ENCODE data around the gene WDR27.

The WDR27 gene

DNA sequence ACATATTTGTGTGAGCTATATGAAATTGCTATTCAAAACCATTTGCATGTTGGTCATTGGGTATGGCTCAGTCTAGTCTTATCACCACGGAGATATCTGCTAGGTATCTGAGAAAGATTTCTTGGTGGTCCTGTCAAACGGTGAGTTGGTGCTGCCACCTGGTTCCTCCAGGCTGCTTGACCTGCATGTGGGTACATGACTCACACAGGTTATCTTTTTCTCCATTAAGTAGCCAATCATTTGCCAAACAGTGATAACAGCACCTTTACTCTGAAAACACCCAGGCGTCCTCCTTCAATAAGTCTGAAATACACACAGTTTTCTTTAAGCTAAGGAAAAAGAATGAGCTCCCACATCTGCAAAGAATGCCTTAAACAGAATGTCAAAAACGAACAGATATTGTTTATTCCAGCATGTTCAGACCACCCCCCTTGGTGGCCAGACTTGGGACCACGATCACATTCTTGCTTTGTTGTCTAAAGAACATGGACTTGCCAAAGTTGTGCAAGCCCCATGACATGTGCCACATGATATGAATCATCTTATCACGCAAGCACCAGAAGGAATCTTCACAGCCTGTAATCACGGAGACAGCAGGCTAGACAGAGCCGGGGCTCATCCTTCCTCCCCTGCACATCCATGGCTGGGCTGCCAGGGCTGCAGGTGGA lies 247.5 kb downstream of the WDR27 start:
- Histone ChIP-seq H3K27me3 (ENCODE audit: control insufficient read depth, insufficient read depth, low read length) (no peaks in the 10 kb centered on the region), H3K9me3 (ENCODE audit: control insufficient read depth, insufficient read depth, low read depth, low read length) (no peaks in the 10 kb centered on the region), H3K36me3 (ENCODE audit: control insufficient read depth, insufficient read depth, low read length) (no peaks in the 10 kb centered on the region), H3K9ac (ENCODE audit: low read length) (no peak overlapping the region), H3K27ac (ENCODE audit: low read depth, low read length) (no peak overlapping the region), H3K4me1 (ENCODE audit: control insufficient read depth, insufficient read depth, low read length) (peaks cover 5% of the 10 kb centered on the region; the same call in 1 of the 2 replicates), H3K4me3 (ENCODE audit: low read depth, low read length) (no peak overlapping the region)

DNA sequence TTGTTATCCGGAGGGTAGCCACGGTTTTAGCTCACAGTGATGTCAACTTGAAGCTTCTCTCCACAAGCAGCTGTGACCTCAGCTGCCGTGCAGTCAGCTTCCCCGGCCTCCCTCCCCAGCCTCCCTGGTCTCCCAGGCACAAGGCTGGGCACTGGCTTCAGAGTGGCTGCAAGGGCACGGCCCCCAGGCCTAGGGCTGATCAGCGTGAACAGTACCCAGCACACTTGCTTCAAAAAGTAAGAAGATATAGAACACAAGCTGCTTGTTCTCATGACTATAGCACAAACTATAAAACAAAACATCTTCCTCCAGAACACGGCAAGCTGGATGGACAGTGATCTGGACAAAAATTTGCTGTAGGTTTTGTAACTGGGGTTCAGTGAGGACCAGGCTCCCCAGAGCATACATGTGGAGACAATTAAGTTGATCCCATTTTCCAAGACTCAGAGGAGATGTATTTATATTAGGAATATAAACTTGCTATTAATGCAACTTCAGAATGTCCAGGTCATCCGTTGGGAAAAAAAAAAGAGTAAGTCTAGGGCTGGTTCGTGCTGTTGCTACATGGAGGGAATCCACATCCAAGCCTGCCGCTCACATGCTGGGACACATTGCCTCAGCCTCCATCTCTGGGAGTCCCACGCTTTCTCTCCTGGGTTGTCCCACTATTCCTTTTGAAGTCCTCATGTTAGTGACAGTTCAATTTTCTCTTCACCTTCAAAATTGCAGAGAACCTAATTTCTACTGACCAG lies 248.8 kb downstream of the WDR27 start:
- H3K27me3 ChIP-seq (ENCODE audit: control insufficient read depth, insufficient read depth, low read length): no peaks in the 10 kb centered on the region
- H3K27ac ChIP-seq (ENCODE audit: low read depth, low read length): no peak overlapping the region
- no peaks in the 10 kb centered on the region for H3K9me3 ChIP-seq (ENCODE audit: control insufficient read depth, insufficient read depth, low read depth, low read length)
- no peak overlapping the region for H3K9ac ChIP-seq (ENCODE audit: low read length)
- H3K4me1 ChIP-seq (ENCODE audit: control insufficient read depth, insufficient read depth, low read length): peaks cover 5% of the 10 kb centered on the region; the same call in 1 of the 2 replicates
- no peak overlapping the region for H3K4me3 ChIP-seq (ENCODE audit: low read depth, low read length)
- no peaks in the 10 kb centered on the region for H3K36me3 ChIP-seq (ENCODE audit: control insufficient read depth, insufficient read depth, low read length)

DNA sequence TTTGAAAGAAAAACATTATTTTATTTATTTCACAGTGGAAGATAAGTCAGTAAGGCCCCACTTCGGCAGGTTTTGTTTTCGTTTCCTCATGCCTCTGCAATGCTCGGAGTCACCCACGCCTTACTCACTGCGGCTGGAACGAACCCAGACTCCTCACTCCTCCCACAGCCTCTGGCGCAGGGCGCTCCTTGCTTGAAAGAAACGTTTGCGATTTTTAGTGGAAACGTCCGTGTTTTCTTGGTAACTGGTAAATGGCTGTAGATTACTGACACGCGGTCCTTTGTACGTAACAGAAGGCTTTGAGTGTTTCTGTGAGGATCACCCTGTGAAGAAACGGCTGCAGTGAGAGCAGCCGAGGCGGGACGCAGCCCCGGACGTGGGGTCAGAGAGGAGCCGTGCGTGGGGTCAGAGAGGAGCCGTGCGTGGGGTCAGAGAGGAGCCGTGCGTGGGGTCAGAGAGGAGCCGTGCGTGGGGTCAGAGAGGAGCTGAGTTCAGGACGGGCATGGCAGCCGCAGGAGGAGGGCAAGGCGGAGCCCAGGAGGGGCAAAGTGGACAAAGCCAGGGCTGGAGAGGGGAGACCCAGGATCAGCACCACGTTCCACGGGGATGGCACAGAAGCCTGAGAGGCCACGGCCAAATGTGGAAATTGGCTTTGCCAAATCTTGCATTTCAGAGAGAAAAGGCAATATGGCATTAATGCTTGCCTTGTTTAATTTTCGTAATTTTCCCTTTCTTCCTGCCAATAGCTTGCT lies 249.5 kb downstream of the WDR27 start:
- Histone ChIP-seq H3K4me1 (ENCODE audit: control insufficient read depth, insufficient read depth, low read length) (peaks cover 5% of the 10 kb centered on the region; the same call in 1 of the 2 replicates), H3K27me3 (ENCODE audit: control insufficient read depth, insufficient read depth, low read length) (no peaks in the 10 kb centered on the region), H3K27ac (ENCODE audit: low read depth, low read length) (no peak overlapping the region), H3K9me3 (ENCODE audit: control insufficient read depth, insufficient read depth, low read depth, low read length) (no peaks in the 10 kb centered on the region), H3K4me3 (ENCODE audit: low read depth, low read length) (no peak overlapping the region), H3K36me3 (ENCODE audit: control insufficient read depth, insufficient read depth, low read length) (no peaks in the 10 kb centered on the region), H3K9ac (ENCODE audit: low read length) (no peak overlapping the region)

DNA sequence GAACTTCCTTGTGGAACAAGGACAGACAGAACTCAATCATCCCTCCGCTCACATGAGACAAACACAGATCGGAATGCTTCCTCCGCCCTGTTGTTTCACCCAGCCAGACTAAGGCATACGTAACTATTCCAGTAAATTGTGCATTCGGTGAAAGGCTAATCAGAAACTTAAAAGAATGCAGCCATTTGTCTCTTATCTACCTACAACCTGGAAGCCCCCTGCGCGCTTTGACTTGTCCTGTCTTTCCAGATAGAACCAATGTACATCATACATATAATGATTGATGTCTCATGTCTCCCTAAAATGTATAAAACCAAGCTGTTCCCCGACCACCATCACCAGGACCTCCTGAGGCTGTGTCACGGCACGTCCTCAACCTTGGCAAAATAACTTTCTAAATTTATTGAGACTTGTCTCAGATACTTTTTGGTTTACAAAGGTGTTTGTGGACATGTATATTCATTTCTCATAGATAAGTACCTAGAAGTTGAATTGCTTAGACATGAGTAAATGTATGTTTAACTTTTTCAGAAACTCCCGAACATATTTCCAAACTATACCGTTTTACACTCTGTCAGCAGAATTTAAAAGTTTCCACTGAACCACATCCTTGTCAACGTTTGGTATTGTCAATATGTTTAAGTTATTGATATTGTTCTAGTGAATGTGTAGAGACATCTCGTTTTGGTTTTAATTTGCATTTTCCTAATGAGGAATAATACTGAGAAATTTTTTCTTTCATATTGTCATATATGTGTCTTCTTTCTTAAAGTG lies 250.6 kb downstream of the WDR27 start:
- Histone ChIP-seq H3K9ac (ENCODE audit: low read length) (no peak overlapping the region), H3K4me3 (ENCODE audit: low read depth, low read length) (no peak overlapping the region), H3K27ac (ENCODE audit: low read depth, low read length) (no peak overlapping the region), H3K27me3 (ENCODE audit: control insufficient read depth, insufficient read depth, low read length) (no peaks in the 10 kb centered on the region), H3K4me1 (ENCODE audit: control insufficient read depth, insufficient read depth, low read length) (peaks cover 5% of the 10 kb centered on the region; the same call in 1 of the 2 replicates), H3K9me3 (ENCODE audit: control insufficient read depth, insufficient read depth, low read depth, low read length) (no peaks in the 10 kb centered on the region), H3K36me3 (ENCODE audit: control insufficient read depth, insufficient read depth, low read length) (no peaks in the 10 kb centered on the region)

DNA sequence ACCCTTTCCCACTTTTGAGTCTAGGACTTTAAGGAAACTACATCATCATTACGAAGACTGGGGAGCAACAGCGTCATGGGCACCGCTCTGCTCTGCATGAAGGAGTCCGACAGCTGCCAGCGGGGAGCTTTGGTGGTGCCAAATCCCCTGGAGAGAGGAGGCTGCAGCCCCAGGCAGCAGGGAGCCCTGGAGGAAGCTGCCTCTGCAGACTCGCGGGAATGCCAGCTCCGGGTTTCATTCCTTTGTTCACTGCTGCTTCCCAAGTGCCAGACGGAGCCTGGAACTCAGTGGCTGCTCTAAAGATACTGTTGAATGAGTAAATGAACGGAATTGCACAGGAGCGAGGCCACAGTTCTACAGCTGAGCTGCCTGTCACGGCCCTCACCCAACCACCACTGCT lies 251.7 kb downstream of the WDR27 start:
- no peak overlapping the region for H3K4me3 ChIP-seq (ENCODE audit: low read depth, low read length)
- H3K27me3 ChIP-seq (ENCODE audit: control insufficient read depth, insufficient read depth, low read length): no peaks in the 10 kb centered on the region
- H3K4me1 ChIP-seq (ENCODE audit: control insufficient read depth, insufficient read depth, low read length): peaks cover 5% of the 10 kb centered on the region; the same call in 1 of the 2 replicates
- no peak overlapping the region for H3K9ac ChIP-seq (ENCODE audit: low read length)
- no peaks in the 10 kb centered on the region for H3K9me3 ChIP-seq (ENCODE audit: control insufficient read depth, insufficient read depth, low read depth, low read length)
- no peak overlapping the region for H3K27ac ChIP-seq (ENCODE audit: low read depth, low read length)
- no peaks in the 10 kb centered on the region for H3K36me3 ChIP-seq (ENCODE audit: control insufficient read depth, insufficient read depth, low read length)

DNA sequence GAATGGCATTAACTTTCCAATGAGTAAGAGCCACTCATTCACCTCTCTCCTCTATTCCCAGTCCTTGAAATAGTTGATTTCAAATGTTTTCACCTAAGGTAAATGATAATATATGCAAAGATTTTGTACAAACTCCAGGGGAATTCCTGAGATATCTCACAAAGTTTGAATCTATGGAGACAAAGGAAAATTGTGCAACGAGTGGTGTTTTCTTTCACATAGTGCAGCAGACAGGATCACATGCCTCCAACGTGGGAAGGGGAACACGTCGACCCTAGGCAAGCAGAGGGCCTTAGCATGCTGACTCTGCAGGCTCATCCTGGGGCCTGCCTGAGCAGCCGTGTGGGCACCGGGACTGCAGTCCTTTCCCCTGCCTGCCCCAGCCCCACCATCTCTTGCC lies 252.6 kb downstream of the WDR27 start:
- no peaks in the 10 kb centered on the region for H3K27me3 ChIP-seq (ENCODE audit: control insufficient read depth, insufficient read depth, low read length)
- no peak overlapping the region for H3K9ac ChIP-seq (ENCODE audit: low read length)
- no peaks in the 10 kb centered on the region for H3K36me3 ChIP-seq (ENCODE audit: control insufficient read depth, insufficient read depth, low read length)
- no peak overlapping the region for H3K27ac ChIP-seq (ENCODE audit: low read depth, low read length)
- H3K9me3 ChIP-seq (ENCODE audit: control insufficient read depth, insufficient read depth, low read depth, low read length): no peaks in the 10 kb centered on the region
- peaks cover 5% of the 10 kb centered on the region; the same call in 1 of the 2 replicates for H3K4me1 ChIP-seq (ENCODE audit: control insufficient read depth, insufficient read depth, low read length)
- H3K4me3 ChIP-seq (ENCODE audit: low read depth, low read length): no peak overlapping the region

DNA sequence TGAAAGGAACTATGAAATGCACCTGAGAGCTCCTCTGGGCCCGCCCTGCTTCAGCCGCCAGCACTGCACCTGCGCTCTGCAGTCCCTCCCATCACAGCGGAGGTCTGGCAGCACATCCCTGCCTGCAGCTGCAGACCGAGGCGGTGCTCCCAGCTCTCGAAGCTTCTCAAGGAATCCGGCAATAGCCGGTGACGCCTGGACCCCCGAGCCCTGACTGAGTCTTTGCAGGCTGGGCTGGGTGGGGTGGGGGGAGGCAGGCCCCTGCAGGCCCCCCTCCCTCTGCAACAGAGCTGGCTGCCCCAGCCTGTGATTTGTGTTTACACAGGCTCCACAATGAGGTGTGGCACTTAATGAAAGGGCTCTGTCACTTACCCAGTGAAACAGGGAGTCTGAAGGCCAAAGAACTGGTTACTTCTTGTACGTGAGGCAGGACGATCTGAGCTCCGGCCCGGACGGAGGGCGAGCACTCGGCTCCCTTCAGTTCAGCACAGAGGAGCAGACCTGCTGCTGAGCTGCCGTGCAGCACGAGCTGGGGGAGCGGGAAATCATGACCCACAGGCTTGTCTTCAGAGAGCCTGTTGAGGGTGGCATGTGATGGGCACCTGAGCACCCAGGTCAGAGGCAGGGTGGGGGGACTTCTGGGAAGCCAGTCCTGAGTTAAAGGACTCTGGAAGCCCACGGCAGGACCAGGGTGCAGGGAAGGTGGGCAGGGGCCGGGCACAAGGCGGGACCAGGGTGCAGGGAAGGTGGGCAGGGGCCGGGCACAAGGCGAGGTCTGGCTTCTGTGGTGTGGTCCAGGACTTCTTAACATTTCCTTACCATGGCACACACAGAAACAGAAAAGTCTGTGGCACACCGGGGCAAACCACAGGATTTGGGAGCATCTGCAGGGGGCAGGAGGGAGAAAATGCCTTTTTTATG lies 255.9 kb downstream of the WDR27 start:
- no peaks in the 10 kb centered on the region for H3K27me3 ChIP-seq (ENCODE audit: control insufficient read depth, insufficient read depth, low read length)
- no peaks in the 10 kb centered on the region for H3K9me3 ChIP-seq (ENCODE audit: control insufficient read depth, insufficient read depth, low read depth, low read length)
- no peak overlapping the region for H3K27ac ChIP-seq (ENCODE audit: low read depth, low read length)
- H3K4me1 ChIP-seq (ENCODE audit: control insufficient read depth, insufficient read depth, low read length): peaks cover 5% of the 10 kb centered on the region; the same call in 1 of the 2 replicates
- H3K9ac ChIP-seq (ENCODE audit: low read length): no peak overlapping the region
- no peak overlapping the region for H3K4me3 ChIP-seq (ENCODE audit: low read depth, low read length)
- H3K36me3 ChIP-seq (ENCODE audit: control insufficient read depth, insufficient read depth, low read length): no peaks in the 10 kb centered on the region

DNA sequence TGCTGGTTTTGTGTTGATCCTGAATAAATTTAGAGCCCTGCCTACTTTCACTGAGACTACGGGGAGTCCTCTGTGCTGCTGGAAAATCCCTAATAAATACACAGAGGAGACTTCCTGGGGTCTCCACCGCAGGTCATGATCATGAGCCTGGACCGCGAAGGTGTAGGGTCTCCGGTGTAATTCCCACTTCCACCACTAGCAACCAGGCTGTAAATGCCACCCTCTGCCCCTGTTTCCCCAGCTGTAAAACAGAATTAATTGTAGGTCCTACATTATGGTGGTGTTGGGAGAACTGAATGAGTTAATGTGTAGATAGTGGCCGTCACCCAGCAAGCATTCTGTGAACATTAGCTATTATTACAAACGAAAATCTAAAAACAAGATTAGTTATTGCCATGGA lies 256.6 kb downstream of the WDR27 start:
- Histone ChIP-seq H3K27me3 (ENCODE audit: control insufficient read depth, insufficient read depth, low read length) (no peaks in the 10 kb centered on the region), H3K4me1 (ENCODE audit: control insufficient read depth, insufficient read depth, low read length) (peaks cover 3% of the 10 kb centered on the region; the same call in 1 of the 2 replicates), H3K36me3 (ENCODE audit: control insufficient read depth, insufficient read depth, low read length) (no peaks in the 10 kb centered on the region), H3K9me3 (ENCODE audit: control insufficient read depth, insufficient read depth, low read depth, low read length) (no peaks in the 10 kb centered on the region), H3K4me3 (ENCODE audit: low read depth, low read length) (no peak overlapping the region), H3K9ac (ENCODE audit: low read length) (no peak overlapping the region), H3K27ac (ENCODE audit: low read depth, low read length) (no peak overlapping the region)

DNA sequence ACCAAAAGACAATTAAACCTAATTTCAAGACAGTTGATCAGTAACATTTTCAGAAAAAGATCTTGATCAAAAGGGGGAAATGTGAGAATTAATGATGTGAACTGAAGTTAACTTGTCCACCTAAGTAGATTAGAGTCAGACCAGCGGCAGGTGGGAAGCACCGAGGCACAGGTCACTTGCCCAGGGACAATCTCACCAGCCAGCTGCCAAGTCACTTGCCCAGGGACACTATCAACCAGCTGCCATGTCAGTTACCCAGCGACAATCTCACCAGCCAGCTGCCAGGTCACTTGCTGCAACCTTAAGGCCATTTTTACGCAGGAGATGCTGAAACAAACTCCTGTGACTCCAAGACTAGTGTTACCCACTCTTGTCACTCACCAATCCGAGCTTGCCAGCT lies 260.5 kb downstream of the WDR27 start:
- no peaks in the 10 kb centered on the region for H3K27me3 ChIP-seq (ENCODE audit: control insufficient read depth, insufficient read depth, low read length)
- H3K4me3 ChIP-seq (ENCODE audit: low read depth, low read length): no peak overlapping the region
- H3K9me3 ChIP-seq (ENCODE audit: control insufficient read depth, insufficient read depth, low read depth, low read length): peaks cover 1% of the 10 kb centered on the region; the same call in 1 of the 2 replicates
- no peaks in the 10 kb centered on the region for H3K36me3 ChIP-seq (ENCODE audit: control insufficient read depth, insufficient read depth, low read length)
- H3K27ac ChIP-seq (ENCODE audit: low read depth, low read length): no peak overlapping the region
- no peaks in the 10 kb centered on the region for H3K4me1 ChIP-seq (ENCODE audit: control insufficient read depth, insufficient read depth, low read length)
- H3K9ac ChIP-seq (ENCODE audit: low read length): no peak overlapping the region

DNA sequence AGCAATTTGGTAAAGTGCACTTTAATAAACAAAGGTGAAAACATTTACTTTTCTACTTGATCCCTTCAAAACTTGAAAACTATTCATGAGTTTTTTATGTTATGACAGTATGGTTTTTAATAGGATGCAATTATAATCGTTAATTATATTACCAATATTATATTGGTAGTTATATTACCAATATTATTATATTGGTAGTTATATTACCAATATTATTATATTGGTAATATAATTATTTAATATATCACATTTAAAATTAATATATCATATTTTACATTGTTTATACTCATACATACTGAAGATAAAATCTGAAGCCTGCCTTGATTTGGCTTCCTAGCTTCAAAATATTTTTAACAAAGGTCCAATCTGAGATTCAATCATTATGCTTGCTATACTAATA lies 262.1 kb downstream of the WDR27 start:
- no peak overlapping the region for H3K27ac ChIP-seq (ENCODE audit: low read depth, low read length)
- H3K36me3 ChIP-seq (ENCODE audit: control insufficient read depth, insufficient read depth, low read length): no peaks in the 10 kb centered on the region
- no peak overlapping the region for H3K4me3 ChIP-seq (ENCODE audit: low read depth, low read length)
- no peaks in the 10 kb centered on the region for H3K27me3 ChIP-seq (ENCODE audit: control insufficient read depth, insufficient read depth, low read length)
- no peaks in the 10 kb centered on the region for H3K4me1 ChIP-seq (ENCODE audit: control insufficient read depth, insufficient read depth, low read length)
- H3K9me3 ChIP-seq (ENCODE audit: control insufficient read depth, insufficient read depth, low read depth, low read length): peaks cover 14% of the 10 kb centered on the region
- H3K9ac ChIP-seq (ENCODE audit: low read length): no peak overlapping the region
